Endothelial cell (in vitro differentiated cells): ENCODE data around the gene FGF14. TPM values are rescaled to one million over a fixed set of nuclear protein-coding genes. Genes with fewer than 3 reads are reported as not detected.

Source experiments
- DNase-seq: peaks from one replicate; pipeline ENCODE4 v3.0.0; 2021; ENCODE audit warnings: low spot score
- H3K27ac Mint-ChIP-seq: one replicate; pipeline ENCODE4 v1.8.0; 2021; ENCODE audit warnings: mixed read lengths, inconsistent platforms; ENCODE audit not compliant: unreplicated experiment
- H3K27me3 Mint-ChIP-seq: one replicate; pipeline ENCODE4 v1.8.0; 2021; ENCODE audit warnings: mild to moderate bottlenecking, moderate library complexity, mixed read lengths, inconsistent platforms; ENCODE audit not compliant: unreplicated experiment
- H3K36me3 Mint-ChIP-seq: one replicate; pipeline ENCODE4 v1.8.0; 2021; ENCODE audit warnings: mild to moderate bottlenecking, low read depth, mixed read lengths, inconsistent platforms; ENCODE audit not compliant: unreplicated experiment
- H3K4me1 Mint-ChIP-seq: one replicate; pipeline ENCODE4 v1.8.0; 2021; ENCODE audit warnings: mild to moderate bottlenecking, mixed read lengths, inconsistent platforms; ENCODE audit not compliant: unreplicated experiment
- H3K4me3 Mint-ChIP-seq: one replicate; pipeline ENCODE4 v1.8.0; 2021; ENCODE audit warnings: mild to moderate bottlenecking, mixed read lengths, inconsistent platforms; ENCODE audit not compliant: unreplicated experiment
- H3K9me3 Mint-ChIP-seq: one replicate; pipeline ENCODE4 v1.8.0; 2021; ENCODE audit warnings: mixed read lengths, inconsistent platforms; ENCODE audit not compliant: unreplicated experiment
- total RNA-seq: library from RNA; stranded (reverse); fragmentation: NEBNext Ultra II Directional; extraction: Animal tissue kit (Norgen Biotek cat#: 25700); gene quantifications from one replicate; pipeline ENCODE4 v1.2.1, GENCODE V29; 2021; ENCODE audit not compliant: unreplicated experiment
- TF ChIP-seq, protein P1 (sequence below): fragments of 200-600 bp; sonication (generic); IDR thresholded peaks from one replicate; pipeline ENCODE4 v1.5.0; 2021; ENCODE audit warnings: antibody characterized with exemption; ENCODE audit not compliant: unreplicated experiment

The FGF14 gene
- total RNA-seq, 1 donor from 2014 or later: 0.13 TPM

DNA sequence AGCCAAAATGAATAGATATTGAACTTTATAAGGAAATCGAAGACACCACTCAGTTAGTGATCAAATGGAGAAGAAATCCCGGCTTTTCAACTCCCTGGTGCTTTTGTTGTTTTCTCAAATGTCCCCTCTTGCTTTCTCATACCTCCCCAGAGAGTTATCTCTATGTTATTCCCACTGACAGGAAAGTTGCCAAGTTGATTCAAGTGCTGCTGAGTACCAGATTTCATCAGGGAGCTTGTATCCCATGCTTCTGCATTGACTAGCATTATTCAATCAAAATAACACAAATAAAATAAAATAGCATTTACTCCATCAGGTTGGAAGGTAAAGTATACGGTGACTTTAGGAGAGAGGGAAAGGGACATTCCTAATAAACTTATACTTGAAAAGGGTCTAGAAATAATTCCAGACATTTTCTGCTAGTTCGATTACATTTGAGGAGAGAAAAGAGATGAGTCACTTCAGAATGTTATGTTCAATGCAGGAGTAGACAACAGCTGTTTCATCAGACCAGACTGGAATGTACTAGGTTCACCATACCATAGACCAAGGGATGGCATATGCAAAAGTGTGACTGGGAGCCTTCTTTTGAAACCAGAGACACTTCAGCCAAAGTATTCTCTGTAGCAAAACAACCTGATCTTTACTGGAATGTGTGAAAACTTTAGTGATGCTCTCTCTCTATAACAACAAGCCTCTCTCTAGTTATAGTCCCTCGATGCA, 397.8 kb downstream of the FGF14 start:
- H3K27me3 Mint-ChIP-seq: no peaks in the 10 kb centered on the region
- TF ChIP-seq, protein P1, sequence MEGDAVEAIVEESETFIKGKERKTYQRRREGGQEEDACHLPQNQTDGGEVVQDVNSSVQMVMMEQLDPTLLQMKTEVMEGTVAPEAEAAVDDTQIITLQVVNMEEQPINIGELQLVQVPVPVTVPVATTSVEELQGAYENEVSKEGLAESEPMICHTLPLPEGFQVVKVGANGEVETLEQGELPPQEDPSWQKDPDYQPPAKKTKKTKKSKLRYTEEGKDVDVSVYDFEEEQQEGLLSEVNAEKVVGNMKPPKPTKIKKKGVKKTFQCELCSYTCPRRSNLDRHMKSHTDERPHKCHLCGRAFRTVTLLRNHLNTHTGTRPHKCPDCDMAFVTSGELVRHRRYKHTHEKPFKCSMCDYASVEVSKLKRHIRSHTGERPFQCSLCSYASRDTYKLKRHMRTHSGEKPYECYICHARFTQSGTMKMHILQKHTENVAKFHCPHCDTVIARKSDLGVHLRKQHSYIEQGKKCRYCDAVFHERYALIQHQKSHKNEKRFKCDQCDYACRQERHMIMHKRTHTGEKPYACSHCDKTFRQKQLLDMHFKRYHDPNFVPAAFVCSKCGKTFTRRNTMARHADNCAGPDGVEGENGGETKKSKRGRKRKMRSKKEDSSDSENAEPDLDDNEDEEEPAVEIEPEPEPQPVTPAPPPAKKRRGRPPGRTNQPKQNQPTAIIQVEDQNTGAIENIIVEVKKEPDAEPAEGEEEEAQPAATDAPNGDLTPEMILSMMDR: no peak
- no peaks in the 10 kb centered on the region for H3K36me3 Mint-ChIP-seq
- no peak overlapping the region for H3K27ac Mint-ChIP-seq
- H3K4me3 Mint-ChIP-seq: no peak overlapping the region
- no peaks in the 10 kb centered on the region for H3K9me3 Mint-ChIP-seq
- H3K4me1 Mint-ChIP-seq: no peaks in the 10 kb centered on the region
- DNase-seq: no peak

DNA sequence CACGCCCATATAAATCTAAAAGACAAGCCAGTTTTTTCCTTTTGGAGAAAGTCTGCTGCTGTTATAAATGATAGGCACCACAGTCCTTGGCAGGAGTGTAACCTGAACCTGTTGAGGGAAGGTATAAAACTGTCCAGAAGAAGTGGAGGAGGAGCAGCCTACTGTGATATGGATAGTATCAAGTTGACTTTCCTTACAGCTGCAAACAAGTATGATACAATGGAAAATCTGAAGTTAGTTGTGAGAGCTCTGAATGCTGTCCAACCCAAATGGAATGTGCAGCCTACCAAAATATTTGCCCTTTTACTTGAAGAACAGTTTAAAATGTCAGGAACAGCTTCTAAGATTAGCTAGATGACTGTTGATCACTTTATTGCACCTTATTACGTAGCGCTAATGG, 399.6 kb downstream of the FGF14 start:
- H3K4me1 Mint-ChIP-seq: no peaks in the 10 kb centered on the region

DNA sequence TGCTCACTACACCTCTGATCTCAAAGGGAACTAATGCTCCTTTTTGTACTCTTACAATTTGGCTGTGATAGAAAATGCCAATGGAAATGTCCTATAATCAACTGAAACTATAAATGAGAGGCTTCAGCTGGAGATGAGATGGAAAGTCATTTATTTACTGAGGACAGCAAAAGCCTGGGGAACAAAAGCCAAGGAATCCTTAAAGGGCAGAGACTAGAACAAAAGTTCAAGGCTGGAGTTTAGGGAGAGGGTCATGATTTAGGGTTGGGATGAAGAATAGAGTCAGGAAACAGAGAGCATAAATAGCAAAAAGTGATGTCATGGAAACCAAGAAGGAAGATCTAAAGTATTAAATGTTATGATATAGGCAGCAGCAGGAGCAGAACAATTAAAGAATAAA, 401.1 kb downstream of the FGF14 start:
- TF ChIP-seq, protein P1: no peak
- Mint-ChIP-seq H3K27ac (no peak overlapping the region), H3K27me3 (no peaks in the 10 kb centered on the region), H3K9me3 (no peaks in the 10 kb centered on the region), H3K4me1 (no peaks in the 10 kb centered on the region), H3K4me3 (no peak overlapping the region), H3K36me3 (no peaks in the 10 kb centered on the region)
- no peak for DNase-seq

More for the DNA sequence above, 399.6 kb downstream of the FGF14 start:
- H3K27me3 Mint-ChIP-seq: no peaks in the 10 kb centered on the region
- TF ChIP-seq, protein P1: no peak
- no peak for DNase-seq
- H3K9me3 Mint-ChIP-seq: no peaks in the 10 kb centered on the region
- no peak overlapping the region for H3K4me3 Mint-ChIP-seq
- H3K36me3 Mint-ChIP-seq: no peaks in the 10 kb centered on the region
- H3K27ac Mint-ChIP-seq: no peak overlapping the region

DNA sequence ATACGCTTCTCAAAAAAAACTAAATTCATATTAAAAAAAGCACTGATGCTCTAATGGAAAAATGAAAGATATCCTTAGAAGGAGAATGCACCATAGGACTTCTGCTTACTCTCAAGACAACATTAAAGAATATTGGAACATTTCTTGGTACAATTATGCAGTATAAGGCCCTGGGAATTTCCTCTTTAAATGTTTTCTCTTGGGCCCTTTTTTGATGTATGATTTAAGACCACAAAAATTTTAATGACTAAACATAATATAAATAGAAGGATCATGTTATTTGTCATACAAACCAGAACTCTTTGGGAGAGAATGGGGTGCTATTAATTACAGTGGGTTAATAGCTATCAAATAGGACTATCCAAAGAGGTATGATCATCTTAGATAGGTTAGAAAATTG, 403.7 kb downstream of the FGF14 start:
- no peak overlapping the region for H3K4me3 Mint-ChIP-seq
- TF ChIP-seq, protein P1: no peak
- H3K36me3 Mint-ChIP-seq: no peaks in the 10 kb centered on the region
- no peaks in the 10 kb centered on the region for H3K27me3 Mint-ChIP-seq
- H3K27ac Mint-ChIP-seq: no peak overlapping the region
- DNase-seq: no peak
- H3K9me3 Mint-ChIP-seq: no peaks in the 10 kb centered on the region
- no peaks in the 10 kb centered on the region for H3K4me1 Mint-ChIP-seq

DNA sequence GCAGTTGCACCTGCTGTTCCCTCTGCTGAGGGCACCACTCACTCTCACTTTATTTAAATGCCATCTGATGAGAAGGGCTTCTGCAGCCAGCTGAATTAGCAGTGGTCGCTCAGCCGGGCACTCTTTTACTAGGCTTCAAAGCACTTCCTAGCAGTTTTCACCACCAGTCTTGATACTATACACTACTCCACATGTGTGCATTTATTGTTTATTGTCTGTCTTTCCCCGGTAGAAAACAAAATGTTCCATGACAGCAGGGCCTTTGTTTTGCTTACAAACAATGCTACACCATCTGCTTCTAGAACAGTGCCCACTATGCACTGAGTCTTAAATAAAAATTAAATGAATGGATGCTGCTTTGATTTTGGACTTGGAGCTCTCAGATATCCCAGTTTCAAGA, 404.9 kb downstream of the FGF14 start:
- TF ChIP-seq, protein P1: no peak
- Mint-ChIP-seq H3K4me1 (no peaks in the 10 kb centered on the region), H3K4me3 (no peak overlapping the region), H3K27me3 (no peaks in the 10 kb centered on the region), H3K36me3 (no peaks in the 10 kb centered on the region), H3K9me3 (no peaks in the 10 kb centered on the region), H3K27ac (no peak overlapping the region)
- no peak for DNase-seq
